WERI-Rb-1 (cell line): ENCODE measurements around the gene CDH18.

Experiments used
- DNase-seq: peaks from one replicate; pipeline ENCODE4 v3.0.0-alpha.2; 2020
- H3K27ac ChIP-seq: fragments of 250-450 bp; sonication (Bioruptor Pico); 2 replicates; pipeline ENCODE4 v1.5.1; 2020; ENCODE audit warnings: mild to moderate bottlenecking, moderate library complexity
- H3K27me3 ChIP-seq: fragments of 250-450 bp; sonication (Bioruptor Pico); 2 replicates; pipeline ENCODE4 v1.5.1; 2021; ENCODE audit warnings: mild to moderate bottlenecking, low read depth, moderate library complexity; ENCODE audit not compliant: insufficient read depth, severe bottlenecking
- H3K36me3 ChIP-seq: fragments of 250-450 bp; sonication (Bioruptor Pico); 2 replicates; pipeline ENCODE4 v1.5.1; 2020; ENCODE audit warnings: mild to moderate bottlenecking, moderate library complexity
- H3K4me3 ChIP-seq: 2 replicates; pipeline ENCODE4 v1.5.1; 2011; ENCODE audit warnings: low read depth, mild to moderate bottlenecking, control low read depth, low read length
- H3K9me3 ChIP-seq: fragments of 250-450 bp; sonication (Bioruptor Pico); 2 replicates; pipeline ENCODE4 v1.5.1; 2021; ENCODE audit warnings: mild to moderate bottlenecking, moderate library complexity; ENCODE audit not compliant: severe bottlenecking
- CTCF ChIP-seq: IDR thresholded peaks from 2 replicates; pipeline ENCODE4 v1.5.1; 2011; ENCODE audit warnings: low read depth, mild to moderate bottlenecking, control low read depth, inconsistent platforms, low read length

The CDH18 gene

GRCh38 chr5:19771174-19771835 lies 216.7 kb downstream of the CDH18 start:
- H3K27me3 ChIP-seq = no peaks in the 10 kb centered on the region
- DNase-seq = no peak
- no peak overlapping the region for H3K4me3 ChIP-seq
- H3K27ac ChIP-seq = no peak overlapping the region
- no peak for TF ChIP-seq CTCF
- no peaks in the 10 kb centered on the region for H3K9me3 ChIP-seq
- H3K36me3 ChIP-seq = no peaks in the 10 kb centered on the region

- Histone ChIP-seq H3K36me3 (no peaks in the 10 kb centered on the region), H3K27me3 (no peaks in the 10 kb centered on the region), H3K4me3 (no peak overlapping the region), H3K27ac (no peak overlapping the region), H3K9me3 (no peaks in the 10 kb centered on the region)
- no peak for DNase-seq
- TF ChIP-seq CTCF = no peak
These were observed 217.6 kb downstream of the CDH18 start for GRCh38 chr5:19770396-19770795.

GRCh38 chr5:19767987-19768386 lies 220.0 kb downstream of the CDH18 start:
- Histone ChIP-seq H3K36me3 (no peaks in the 10 kb centered on the region), H3K27ac (no peak overlapping the region), H3K27me3 (no peaks in the 10 kb centered on the region), H3K9me3 (no peaks in the 10 kb centered on the region), H3K4me3 (no peak overlapping the region)
- no peak for DNase-seq
- no peak for TF ChIP-seq CTCF

GRCh38 chr5:19753579-19753978 lies 234.4 kb downstream of the CDH18 start:
- no peaks in the 10 kb centered on the region for H3K36me3 ChIP-seq
- no peak overlapping the region for H3K4me3 ChIP-seq
- DNase-seq = no peak
- H3K27ac ChIP-seq = no peak overlapping the region
- H3K9me3 ChIP-seq = peaks cover 3% of the 10 kb centered on the region
- no peaks in the 10 kb centered on the region for H3K27me3 ChIP-seq
- no peak for TF ChIP-seq CTCF

GRCh38 chr5:19751326-19751725 lies 236.7 kb downstream of the CDH18 start:
- no peaks in the 10 kb centered on the region for H3K36me3 ChIP-seq
- H3K4me3 ChIP-seq = no peak overlapping the region
- H3K9me3 ChIP-seq = peaks cover 3% of the 10 kb centered on the region
- H3K27ac ChIP-seq = no peak overlapping the region
- no peaks in the 10 kb centered on the region for H3K27me3 ChIP-seq
- DNase-seq = no peak
- no peak for TF ChIP-seq CTCF

- no peak for TF ChIP-seq CTCF
- Histone ChIP-seq H3K27me3 (no peaks in the 10 kb centered on the region), H3K9me3 (no peaks in the 10 kb centered on the region), H3K4me3 (no peak overlapping the region), H3K27ac (no peak overlapping the region), H3K36me3 (no peaks in the 10 kb centered on the region)
- no peak for DNase-seq
These were observed 242.8 kb downstream of the CDH18 start for GRCh38 chr5:19745247-19745646.
